ENCODE results near the gene GATAD1. TPM values are rescaled to one million over a fixed set of nuclear protein-coding genes. Genes with fewer than 3 reads are reported as not detected.

Gene GATAD1
- total RNA-seq, 1 donor from 2014 or later: 38.7 TPM

- no peaks in the 10 kb centered on the region for H3K9me3 Mint-ChIP-seq
- H3K4me3 Mint-ChIP-seq: no peak overlapping the region
- no peaks in the 10 kb centered on the region for H3K4me1 Mint-ChIP-seq
- no peak for TF ChIP-seq CTCF (conservative IDR thresholded peaks at IDR 0.05)
- no peak for DNase-seq (ENCODE audit: low read depth, low spot score)
- H3K27ac Mint-ChIP-seq (ENCODE audit: unreplicated experiment): no peak overlapping the region
- H3K27me3 Mint-ChIP-seq (ENCODE audit: low read depth): peaks cover 3% of the 10 kb centered on the region
- no peaks in the 10 kb centered on the region for H3K36me3 Mint-ChIP-seq (ENCODE audit: low read depth)
Observed at GRCh38 chr7:92417913-92418312, 29.4 kb upstream of the GATAD1 start.

- H3K4me3 Mint-ChIP-seq: no peak overlapping the region
- no peaks in the 10 kb centered on the region for H3K27me3 Mint-ChIP-seq (ENCODE audit: low read depth)
- H3K4me1 Mint-ChIP-seq: peaks cover 13% of the 10 kb centered on the region
- H3K36me3 Mint-ChIP-seq (ENCODE audit: low read depth): no peaks in the 10 kb centered on the region
- no peaks in the 10 kb centered on the region for H3K9me3 Mint-ChIP-seq
- TF ChIP-seq CTCF (conservative IDR thresholded peaks at IDR 0.05): no peak
- DNase-seq (ENCODE audit: low read depth, low spot score): no peak
- H3K27ac Mint-ChIP-seq (ENCODE audit: unreplicated experiment): no peak overlapping the region
Observed at GRCh38 chr7:92421676-92422435, 25.4 kb upstream of the GATAD1 start.

GRCh38 chr7:92422926-92423325 lies 24.4 kb upstream of the GATAD1 start:
- no peaks in the 10 kb centered on the region for H3K27me3 Mint-ChIP-seq (ENCODE audit: low read depth)
- H3K36me3 Mint-ChIP-seq (ENCODE audit: low read depth): no peaks in the 10 kb centered on the region
- H3K4me3 Mint-ChIP-seq: no peak overlapping the region
- no peaks in the 10 kb centered on the region for H3K9me3 Mint-ChIP-seq
- TF ChIP-seq CTCF (conservative IDR thresholded peaks at IDR 0.05): no peak
- H3K4me1 Mint-ChIP-seq: peaks cover 13% of the 10 kb centered on the region
- no peak overlapping the region for H3K27ac Mint-ChIP-seq (ENCODE audit: unreplicated experiment)
- DNase-seq (ENCODE audit: low read depth, low spot score): no peak

- no peaks in the 10 kb centered on the region for H3K36me3 Mint-ChIP-seq (ENCODE audit: low read depth)
- H3K27ac Mint-ChIP-seq (ENCODE audit: unreplicated experiment): no peak overlapping the region
- H3K27me3 Mint-ChIP-seq (ENCODE audit: low read depth): no peaks in the 10 kb centered on the region
- H3K4me3 Mint-ChIP-seq: peak overlapping the region; percentile 52
- H3K4me1 Mint-ChIP-seq: peaks cover 13% of the 10 kb centered on the region
- no peak for DNase-seq (ENCODE audit: low read depth, low spot score)
- no peaks in the 10 kb centered on the region for H3K9me3 Mint-ChIP-seq
- no peak for TF ChIP-seq CTCF (conservative IDR thresholded peaks at IDR 0.05)
Observed at GRCh38 chr7:92423710-92424131, 23.6 kb upstream of the GATAD1 start.

GRCh38 chr7:92425311-92425947 lies 21.9 kb upstream of the GATAD1 start:
- Mint-ChIP-seq H3K27me3 (ENCODE audit: low read depth) (no peaks in the 10 kb centered on the region), H3K4me3 (no peak overlapping the region), H3K9me3 (no peaks in the 10 kb centered on the region), H3K4me1 (peaks cover 13% of the 10 kb centered on the region), H3K36me3 (ENCODE audit: low read depth) (no peaks in the 10 kb centered on the region), H3K27ac (ENCODE audit: unreplicated experiment) (no peak overlapping the region)
- TF ChIP-seq CTCF (conservative IDR thresholded peaks at IDR 0.05): no peak
- DNase-seq (ENCODE audit: low read depth, low spot score): no peak
